Parathyroid adenoma (tissue), 2 donors: ENCODE measurements around the gene VCAN.

ENCODE experiments used
- H2AFZ ChIP-seq: fragments of 300-600 bp; sonication (generic); one replicate; pipeline ENCODE4 v1.7.0; 2017; ENCODE audit warnings: antibody characterized with exemption, mild to moderate bottlenecking
- H3K27ac ChIP-seq: fragments of 300-600 bp; sonication (generic); one replicate; pipeline ENCODE4 v1.7.0; 2017
- H3K27me3 ChIP-seq: fragments of 300-600 bp; sonication (generic); one replicate; pipeline ENCODE4 v1.7.0; 2017; ENCODE audit warnings: low read length; ENCODE audit not compliant: control insufficient read depth, insufficient read depth
- H3K36me3 ChIP-seq: fragments of 300-600 bp; sonication (generic); one replicate; pipeline ENCODE4 v1.7.0; 2017; ENCODE audit warnings: low read length; ENCODE audit not compliant: control insufficient read depth, insufficient read depth
- H3K4me1 ChIP-seq: fragments of 300-600 bp; sonication (generic); one replicate; pipeline ENCODE4 v1.7.0; 2017; ENCODE audit warnings: control low read depth
- H3K4me2 ChIP-seq: fragments of 300-600 bp; sonication (generic); one replicate; pipeline ENCODE4 v1.7.0; 2017; ENCODE audit warnings: low read length
- H3K4me3 ChIP-seq: fragments of 300-600 bp; sonication (generic); one replicate; pipeline ENCODE4 v1.7.0; 2017; ENCODE audit warnings: low read depth, low read length
- H3K79me2 ChIP-seq: fragments of 300-600 bp; sonication (generic); one replicate; pipeline ENCODE4 v1.7.0; 2017; ENCODE audit warnings: control low read depth
- H3K9ac ChIP-seq: fragments of 300-600 bp; sonication (generic); one replicate; pipeline ENCODE4 v1.7.0; 2017; ENCODE audit warnings: mild to moderate bottlenecking
- H3K9me3 ChIP-seq: fragments of 300-600 bp; sonication (generic); one replicate; pipeline ENCODE4 v1.7.0; 2017; ENCODE audit warnings: low read length; ENCODE audit not compliant: control insufficient read depth
- TF ChIP-seq, protein P1 (sequence below): fragments of 300-600 bp; sonication (generic); IDR thresholded peaks from one replicate; pipeline ENCODE4 v1.7.0; 2017; ENCODE audit warnings: antibody characterized with exemption, mild to moderate bottlenecking
- donor health status: primary hyperparathyroidism.

Gene VCAN

DNA sequence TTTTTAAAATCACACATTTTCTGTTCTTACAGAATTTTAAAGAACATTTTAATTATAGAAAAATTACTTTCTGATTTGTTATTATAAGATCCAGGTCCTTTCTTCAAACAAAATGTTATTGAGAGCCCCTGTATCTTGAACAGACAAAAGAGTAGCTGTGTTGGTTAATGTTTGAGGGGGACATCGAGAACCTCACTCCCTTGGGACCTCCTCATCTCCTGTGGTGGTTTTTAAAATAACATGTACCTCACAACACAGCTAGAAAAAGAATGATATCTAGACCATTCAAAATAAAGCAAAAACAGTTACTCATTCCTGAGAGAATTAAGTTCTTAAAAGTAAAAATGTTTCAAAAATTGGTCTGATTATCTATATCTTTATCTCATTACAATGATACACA is 54.7 kb downstream of the VCAN start:
- Histone ChIP-seq H3K79me2 (no peaks in the 10 kb centered on the region), H3K27ac (no peak overlapping the region), H3K27me3 (no peaks in the 10 kb centered on the region), H3K4me1 (no peaks in the 10 kb centered on the region), H2AFZ (no peak overlapping the region), H3K9ac (no peak overlapping the region), H3K4me3 (no peak overlapping the region), H3K36me3 (no peaks in the 10 kb centered on the region), H3K9me3 (no peaks in the 10 kb centered on the region), H3K4me2 (no peak overlapping the region)
- TF ChIP-seq, protein P1, sequence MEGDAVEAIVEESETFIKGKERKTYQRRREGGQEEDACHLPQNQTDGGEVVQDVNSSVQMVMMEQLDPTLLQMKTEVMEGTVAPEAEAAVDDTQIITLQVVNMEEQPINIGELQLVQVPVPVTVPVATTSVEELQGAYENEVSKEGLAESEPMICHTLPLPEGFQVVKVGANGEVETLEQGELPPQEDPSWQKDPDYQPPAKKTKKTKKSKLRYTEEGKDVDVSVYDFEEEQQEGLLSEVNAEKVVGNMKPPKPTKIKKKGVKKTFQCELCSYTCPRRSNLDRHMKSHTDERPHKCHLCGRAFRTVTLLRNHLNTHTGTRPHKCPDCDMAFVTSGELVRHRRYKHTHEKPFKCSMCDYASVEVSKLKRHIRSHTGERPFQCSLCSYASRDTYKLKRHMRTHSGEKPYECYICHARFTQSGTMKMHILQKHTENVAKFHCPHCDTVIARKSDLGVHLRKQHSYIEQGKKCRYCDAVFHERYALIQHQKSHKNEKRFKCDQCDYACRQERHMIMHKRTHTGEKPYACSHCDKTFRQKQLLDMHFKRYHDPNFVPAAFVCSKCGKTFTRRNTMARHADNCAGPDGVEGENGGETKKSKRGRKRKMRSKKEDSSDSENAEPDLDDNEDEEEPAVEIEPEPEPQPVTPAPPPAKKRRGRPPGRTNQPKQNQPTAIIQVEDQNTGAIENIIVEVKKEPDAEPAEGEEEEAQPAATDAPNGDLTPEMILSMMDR = no peak

DNA sequence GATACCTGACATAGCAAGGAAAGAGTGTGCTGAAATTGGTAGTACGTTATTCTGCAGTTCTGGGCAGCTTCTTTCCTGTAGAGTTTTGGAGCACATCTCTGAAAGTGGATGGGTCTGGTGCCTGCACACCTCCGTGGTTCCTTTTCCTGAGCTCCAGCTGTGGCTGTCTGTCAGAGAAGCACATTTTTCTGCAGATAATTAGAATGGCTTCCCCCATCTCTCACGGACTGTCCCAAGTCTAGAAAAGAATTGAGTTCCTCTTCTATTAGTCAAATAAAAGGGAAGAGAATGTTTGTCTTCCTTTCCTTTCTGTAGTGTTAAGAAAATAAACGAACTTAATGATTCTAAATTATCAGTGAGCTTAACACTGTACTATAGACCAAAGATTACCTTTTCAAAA is 55.7 kb downstream of the VCAN start:
- no peak overlapping the region for H3K4me3 ChIP-seq
- no peaks in the 10 kb centered on the region for H3K9me3 ChIP-seq
- H3K27me3 ChIP-seq = no peaks in the 10 kb centered on the region
- H3K4me1 ChIP-seq = no peaks in the 10 kb centered on the region
- no peaks in the 10 kb centered on the region for H3K79me2 ChIP-seq
- no peak overlapping the region for H2AFZ ChIP-seq
- no peak overlapping the region for H3K27ac ChIP-seq
- H3K4me2 ChIP-seq = no peak overlapping the region
- no peak overlapping the region for H3K9ac ChIP-seq
- TF ChIP-seq, protein P1 = no peak
- no peaks in the 10 kb centered on the region for H3K36me3 ChIP-seq

DNA sequence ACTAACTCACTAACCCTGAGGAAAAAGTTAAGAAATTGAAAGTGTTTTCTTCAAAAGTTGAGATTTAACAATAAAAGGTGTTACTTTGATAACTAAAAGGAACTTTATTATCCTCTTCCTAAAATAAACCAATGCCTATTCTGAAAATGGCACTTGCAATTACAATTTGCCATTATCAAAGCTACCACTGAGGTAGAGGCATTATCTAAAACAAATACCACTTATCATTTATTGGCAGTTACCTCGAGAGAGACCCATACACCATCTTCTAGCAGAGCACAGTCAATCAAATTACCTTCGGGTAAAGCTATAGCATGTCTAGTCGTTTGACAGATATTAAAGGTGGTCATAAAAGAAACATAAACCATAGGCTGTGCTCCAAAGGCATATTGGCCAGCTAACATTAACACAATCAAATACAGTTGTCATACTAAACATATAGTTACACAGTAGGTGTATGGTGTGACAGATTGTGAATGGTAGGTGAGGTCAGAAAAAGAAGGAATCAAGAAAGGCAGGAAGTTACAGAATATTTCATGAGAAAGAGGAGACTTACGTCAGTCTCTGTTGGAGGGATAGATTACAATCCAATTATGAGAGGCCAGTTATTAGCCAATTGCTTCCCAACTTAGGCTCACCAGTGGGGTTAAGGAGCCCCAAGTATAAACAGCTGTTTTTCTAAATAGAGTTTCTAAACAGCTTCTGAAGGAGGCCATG is 56.3 kb downstream of the VCAN start:
- H3K36me3 ChIP-seq = no peaks in the 10 kb centered on the region
- no peaks in the 10 kb centered on the region for H3K27me3 ChIP-seq
- TF ChIP-seq, protein P1 = no peak
- no peak overlapping the region for H3K4me3 ChIP-seq
- H3K27ac ChIP-seq = no peak overlapping the region
- no peak overlapping the region for H3K9ac ChIP-seq
- H3K9me3 ChIP-seq = no peaks in the 10 kb centered on the region
- no peaks in the 10 kb centered on the region for H3K79me2 ChIP-seq
- H3K4me1 ChIP-seq = no peaks in the 10 kb centered on the region
- H2AFZ ChIP-seq = no peak overlapping the region
- no peak overlapping the region for H3K4me2 ChIP-seq

DNA sequence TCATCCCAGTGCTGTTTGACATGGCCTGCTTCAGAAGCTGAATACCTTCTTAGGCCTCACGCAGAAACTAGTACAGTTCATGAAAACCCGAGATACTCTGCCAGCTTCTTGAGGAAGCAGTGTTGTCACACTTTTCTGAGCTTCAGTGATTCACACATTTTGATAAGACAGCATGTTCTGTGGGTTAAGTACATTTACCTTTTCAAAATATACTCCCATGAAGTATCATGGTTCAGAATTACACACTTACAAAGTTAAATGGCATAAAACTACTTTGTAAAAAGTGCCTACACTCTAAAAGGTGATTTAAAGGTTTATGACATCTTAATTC is 56.9 kb downstream of the VCAN start:
- H3K9ac ChIP-seq = no peak overlapping the region
- H3K4me1 ChIP-seq = no peaks in the 10 kb centered on the region
- no peaks in the 10 kb centered on the region for H3K27me3 ChIP-seq
- no peaks in the 10 kb centered on the region for H3K9me3 ChIP-seq
- TF ChIP-seq, protein P1 = no peak
- H3K4me2 ChIP-seq = no peak overlapping the region
- H3K4me3 ChIP-seq = no peak overlapping the region
- no peak overlapping the region for H2AFZ ChIP-seq
- H3K36me3 ChIP-seq = no peaks in the 10 kb centered on the region
- H3K27ac ChIP-seq = no peak overlapping the region
- no peaks in the 10 kb centered on the region for H3K79me2 ChIP-seq

DNA sequence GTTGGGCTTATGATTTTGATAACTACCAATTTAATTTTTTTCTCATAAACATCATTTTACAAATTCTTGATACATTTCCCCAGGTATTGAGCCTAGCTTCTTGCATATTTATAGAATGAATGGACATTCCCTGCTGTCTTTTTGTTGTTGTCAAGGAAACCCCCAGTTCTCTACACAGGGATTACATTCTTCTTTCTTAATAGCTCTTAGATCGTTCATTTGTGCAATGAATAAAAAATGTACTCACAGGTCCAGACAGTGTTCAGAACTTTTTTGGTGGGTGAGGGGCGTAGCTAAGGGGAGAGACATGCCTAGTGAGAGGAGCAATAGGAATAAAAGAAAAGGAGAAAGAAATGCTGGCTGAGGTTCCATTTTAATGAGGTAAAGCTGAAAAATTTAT is 58.6 kb downstream of the VCAN start:
- Histone ChIP-seq H3K4me2 (no peak overlapping the region), H3K4me3 (no peak overlapping the region), H3K4me1 (no peaks in the 10 kb centered on the region), H3K27ac (no peak overlapping the region), H3K9ac (no peak overlapping the region), H3K9me3 (no peaks in the 10 kb centered on the region), H3K79me2 (no peaks in the 10 kb centered on the region), H3K27me3 (no peaks in the 10 kb centered on the region), H3K36me3 (no peaks in the 10 kb centered on the region), H2AFZ (no peak overlapping the region)
- TF ChIP-seq, protein P1 = no peak
